GM12872 (cell line): ENCODE results near the gene KIZ.

Source experiments
- TF ChIP-seq, protein P1 (sequence below): IDR thresholded peaks from 3 replicates; pipeline ENCODE4 v1.5.1; 2011; ENCODE audit warnings: low read depth, mild to moderate bottlenecking, low read length, moderate library complexity; ENCODE audit not compliant: insufficient read depth

Gene KIZ

DNA sequence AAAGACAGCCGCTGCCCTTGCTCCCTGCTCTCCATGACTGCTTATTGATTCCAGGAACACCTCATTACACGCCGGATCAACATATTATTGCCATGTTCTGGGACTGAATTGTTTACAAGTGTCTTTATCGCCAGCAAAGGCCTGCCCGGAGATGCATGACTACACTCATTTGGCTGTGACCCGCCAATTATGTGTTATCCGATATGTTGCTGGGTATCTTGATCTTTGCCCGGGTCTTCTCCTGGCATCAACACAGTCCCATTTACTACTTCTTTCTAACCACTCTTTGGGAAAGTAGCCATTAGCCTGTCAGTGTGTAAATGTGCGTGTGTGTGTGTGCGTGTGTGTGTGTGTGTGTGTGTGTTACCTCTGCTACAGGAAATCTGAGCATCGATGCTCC lies 35.2 kb upstream of the KIZ start:
- TF ChIP-seq, protein P1, sequence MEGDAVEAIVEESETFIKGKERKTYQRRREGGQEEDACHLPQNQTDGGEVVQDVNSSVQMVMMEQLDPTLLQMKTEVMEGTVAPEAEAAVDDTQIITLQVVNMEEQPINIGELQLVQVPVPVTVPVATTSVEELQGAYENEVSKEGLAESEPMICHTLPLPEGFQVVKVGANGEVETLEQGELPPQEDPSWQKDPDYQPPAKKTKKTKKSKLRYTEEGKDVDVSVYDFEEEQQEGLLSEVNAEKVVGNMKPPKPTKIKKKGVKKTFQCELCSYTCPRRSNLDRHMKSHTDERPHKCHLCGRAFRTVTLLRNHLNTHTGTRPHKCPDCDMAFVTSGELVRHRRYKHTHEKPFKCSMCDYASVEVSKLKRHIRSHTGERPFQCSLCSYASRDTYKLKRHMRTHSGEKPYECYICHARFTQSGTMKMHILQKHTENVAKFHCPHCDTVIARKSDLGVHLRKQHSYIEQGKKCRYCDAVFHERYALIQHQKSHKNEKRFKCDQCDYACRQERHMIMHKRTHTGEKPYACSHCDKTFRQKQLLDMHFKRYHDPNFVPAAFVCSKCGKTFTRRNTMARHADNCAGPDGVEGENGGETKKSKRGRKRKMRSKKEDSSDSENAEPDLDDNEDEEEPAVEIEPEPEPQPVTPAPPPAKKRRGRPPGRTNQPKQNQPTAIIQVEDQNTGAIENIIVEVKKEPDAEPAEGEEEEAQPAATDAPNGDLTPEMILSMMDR = no peak

DNA sequence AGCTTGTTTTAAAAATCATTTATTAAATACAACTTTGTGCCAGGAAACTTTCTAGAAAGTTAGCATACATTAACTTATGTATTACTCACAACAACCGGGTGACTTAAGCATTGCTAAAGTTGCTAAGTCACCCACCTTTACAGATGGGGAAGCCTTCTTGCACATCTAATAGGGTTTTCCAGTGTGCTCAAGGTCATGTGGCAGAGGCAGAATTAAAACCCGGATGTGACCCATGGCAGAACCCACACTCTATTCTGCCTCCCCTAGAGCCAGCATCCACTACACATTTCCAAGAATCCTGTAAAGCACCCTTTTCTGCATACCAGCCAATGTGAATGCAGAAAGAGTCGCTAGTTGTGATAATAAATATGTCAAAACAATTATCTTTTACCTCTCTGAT lies 33.1 kb upstream of the KIZ start:
- TF ChIP-seq, protein P1 = no peak

DNA sequence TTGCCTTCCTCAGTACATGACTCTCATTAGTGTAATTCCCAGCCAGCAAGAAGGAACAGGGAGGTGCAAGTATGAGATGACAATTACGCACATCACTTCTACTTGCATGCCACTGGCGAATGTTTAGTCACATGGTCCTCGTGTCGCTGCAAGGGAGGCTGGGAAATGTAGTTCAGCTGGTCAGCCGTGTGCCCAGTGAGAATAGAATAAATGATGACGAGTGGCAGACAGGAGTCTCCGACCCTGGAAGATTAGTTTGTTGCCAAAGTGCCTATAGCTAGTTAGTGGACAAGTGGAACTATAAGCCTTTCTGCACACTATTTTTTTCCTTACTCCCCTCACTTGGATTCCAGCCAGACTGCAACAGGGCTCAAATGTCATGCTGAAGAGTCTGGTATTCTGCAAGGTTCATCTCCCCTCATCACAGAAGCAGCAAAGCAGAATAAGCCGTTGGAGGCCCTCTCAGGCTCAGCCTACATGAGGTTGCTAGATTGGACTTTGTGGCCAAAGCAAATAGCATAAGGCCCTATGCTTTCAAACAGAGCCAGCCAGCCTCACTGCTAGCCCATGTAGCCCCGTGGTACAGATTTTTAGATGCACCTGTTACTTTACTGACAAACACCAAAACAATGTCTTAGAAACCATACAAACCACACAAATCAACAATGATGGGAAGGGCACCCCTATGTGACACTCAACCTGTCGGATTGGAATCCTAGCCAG lies 29.4 kb upstream of the KIZ start:
- TF ChIP-seq, protein P1 = no peak

DNA sequence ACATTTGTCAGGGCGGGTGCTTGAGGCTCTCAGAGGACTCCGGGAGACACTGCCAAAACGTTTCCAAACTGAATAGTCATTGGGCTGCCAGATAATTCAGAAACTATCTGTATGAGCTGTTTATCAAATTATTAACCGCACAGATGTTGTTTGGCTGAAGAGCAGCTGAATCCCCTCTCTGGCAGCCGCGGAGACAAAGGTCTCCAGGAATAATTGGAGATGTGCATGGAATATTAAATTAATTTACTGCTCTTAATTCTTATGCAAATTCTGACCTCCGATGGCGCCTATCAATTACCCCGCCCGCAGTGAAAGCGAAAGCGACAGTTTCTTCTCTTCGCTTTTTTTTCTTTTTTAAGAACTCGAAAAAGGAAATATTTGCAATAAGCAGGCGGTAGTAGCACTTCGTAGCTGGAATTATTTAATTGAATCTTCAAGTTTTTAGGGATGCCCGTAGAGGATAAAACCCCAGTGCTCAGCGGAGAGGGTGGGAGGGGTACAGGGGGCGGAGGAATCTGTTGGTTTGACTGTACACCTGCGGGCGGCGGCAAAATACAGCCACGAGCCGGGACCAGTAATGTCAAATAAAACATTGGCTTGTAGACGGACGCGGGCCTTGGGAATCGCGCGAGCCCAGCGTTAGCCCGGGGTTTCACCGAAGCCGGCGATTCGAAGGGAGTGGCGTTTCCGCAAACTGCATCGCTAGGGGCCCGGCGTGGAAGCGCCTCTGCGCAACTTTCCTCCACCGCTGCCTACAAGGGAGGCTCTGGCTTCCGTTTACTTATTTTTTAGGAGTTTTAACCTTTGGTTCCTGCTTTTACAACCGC lies 25.9 kb upstream of the KIZ start:
- TF ChIP-seq, protein P1 = no peak

DNA sequence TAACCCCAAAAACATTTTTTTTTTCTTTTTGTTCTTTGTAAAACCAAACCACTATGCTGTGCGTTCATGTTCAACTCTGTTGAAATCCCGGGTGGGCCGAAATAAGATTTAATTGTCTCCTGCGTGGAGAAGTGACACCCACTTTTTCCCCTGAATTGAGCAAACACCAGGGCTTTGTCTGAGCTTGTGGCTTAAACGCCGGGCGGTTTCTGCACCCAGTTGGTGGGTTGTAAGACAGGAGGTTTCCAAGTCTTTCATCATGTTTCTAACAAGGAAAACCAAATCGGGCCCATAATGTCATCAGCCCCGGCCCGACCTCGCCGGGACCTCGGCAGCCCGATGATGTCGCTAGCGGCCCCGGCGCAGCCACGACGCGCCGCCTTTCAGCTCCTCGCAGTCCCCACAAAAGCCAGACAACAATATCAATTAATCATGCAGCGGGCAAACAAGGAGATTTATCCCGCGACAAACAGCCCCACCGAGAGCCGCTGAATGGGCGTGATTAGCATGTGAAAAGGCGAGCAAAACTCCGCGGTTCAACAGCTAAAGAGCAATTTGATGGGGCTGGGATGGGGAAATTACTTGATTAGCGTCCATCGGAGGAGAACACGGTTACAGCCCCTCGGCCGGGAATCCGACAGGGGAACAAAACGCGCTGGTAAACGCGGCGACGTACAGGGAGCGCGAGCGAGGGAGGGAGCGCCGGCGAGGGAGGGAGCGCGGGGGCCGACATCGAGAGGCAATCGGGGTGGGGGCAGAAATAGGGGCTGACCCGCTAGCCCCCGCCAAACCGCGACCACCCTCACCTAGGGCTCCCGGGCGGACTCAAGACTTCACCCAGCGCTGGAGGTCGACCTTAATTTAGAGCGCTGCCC lies 25.1 kb upstream of the KIZ start:
- TF ChIP-seq, protein P1 = no peak

DNA sequence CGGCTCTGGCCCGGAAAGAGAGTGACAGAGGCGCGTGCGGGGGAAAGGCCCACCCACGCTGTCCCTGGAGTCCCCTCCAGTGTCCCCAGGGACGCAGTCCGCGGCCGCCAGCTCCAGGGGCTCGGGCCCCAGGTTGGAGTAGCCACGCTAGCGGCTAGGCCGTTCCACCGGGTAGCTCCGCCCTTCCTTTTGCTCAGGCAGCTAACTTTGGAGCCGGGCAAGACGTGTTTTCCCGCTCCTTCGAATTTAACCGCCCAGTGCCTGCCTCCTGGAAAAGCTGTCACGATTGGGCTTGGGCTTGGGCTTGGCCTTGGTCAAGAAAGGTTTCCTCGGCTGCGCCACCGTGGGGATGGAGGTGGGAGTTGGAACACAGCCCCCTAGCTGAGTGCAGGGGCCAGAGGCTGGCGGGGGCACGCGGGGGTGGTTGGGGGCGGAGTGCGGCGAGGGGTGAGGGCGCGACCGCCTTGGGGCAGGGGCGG lies 24.4 kb upstream of the KIZ start:
- TF ChIP-seq, protein P1 = 0 out of 3 replicates have a peak, but pooled peaks have one; percentile 9
